ENCODE measurements around the gene DICER1. TPM values are rescaled to one million over a fixed set of nuclear protein-coding genes. Genes with fewer than 3 reads are reported as not detected.

DICER1 gene
- total RNA-seq, 1 donor from 2014 or later: 57.7 TPM

Other genes starting within 250 kb of the DICER1 start
- gene CLMN, start 162.4 kb upstream of the DICER1 start, total RNA-seq: 9.6 TPM

Data from esophagus mucosa (tissue), 1 donor.